ENCODE measurements around the gene PDCD11.

The PDCD11 gene

GRCh38 chr10:103367782-103368518, 28.5 kb upstream of the PDCD11 start, which contains the start of gene TAF5 (continued):
- TF ChIP-seq EGR2 (tag by site-specific recombination; IDR thresholded peaks at IDR 0.05; ENCODE audit: low read depth) = peak; percentile 78
- TF ChIP-seq ZNF335 (tag by site-specific recombination; conservative IDR thresholded peaks at IDR 0.05) = peak; percentile 90
- TF ChIP-seq ZNF266 (tag by site-specific recombination; IDR thresholded peaks at IDR 0.05; ENCODE audit: low read depth) = no peak
- TF ChIP-seq ZNF416 (tag by site-specific recombination; IDR thresholded peaks at IDR 0.05) = no peak
- TF ChIP-seq WT1 (tag by site-specific recombination; IDR thresholded peaks at IDR 0.05) = no peak
- TF ChIP-seq, protein P1, sequence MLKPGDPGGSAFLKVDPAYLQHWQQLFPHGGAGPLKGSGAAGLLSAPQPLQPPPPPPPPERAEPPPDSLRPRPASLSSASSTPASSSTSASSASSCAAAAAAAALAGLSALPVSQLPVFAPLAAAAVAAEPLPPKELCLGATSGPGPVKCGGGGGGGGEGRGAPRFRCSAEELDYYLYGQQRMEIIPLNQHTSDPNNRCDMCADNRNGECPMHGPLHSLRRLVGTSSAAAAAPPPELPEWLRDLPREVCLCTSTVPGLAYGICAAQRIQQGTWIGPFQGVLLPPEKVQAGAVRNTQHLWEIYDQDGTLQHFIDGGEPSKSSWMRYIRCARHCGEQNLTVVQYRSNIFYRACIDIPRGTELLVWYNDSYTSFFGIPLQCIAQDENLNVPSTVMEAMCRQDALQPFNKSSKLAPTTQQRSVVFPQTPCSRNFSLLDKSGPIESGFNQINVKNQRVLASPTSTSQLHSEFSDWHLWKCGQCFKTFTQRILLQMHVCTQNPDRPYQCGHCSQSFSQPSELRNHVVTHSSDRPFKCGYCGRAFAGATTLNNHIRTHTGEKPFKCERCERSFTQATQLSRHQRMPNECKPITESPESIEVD (tag by site-specific recombination; IDR thresholded peaks at IDR 0.05) = no peak
- TF ChIP-seq ZNF510 (tag by site-specific recombination; IDR thresholded peaks at IDR 0.05; ENCODE audit: insufficient replicate concordance) = no peak
- TF ChIP-seq ZXDB (tag by site-specific recombination; IDR thresholded peaks at IDR 0.05) = peak; percentile 60
- TF ChIP-seq ZNF658 (tag by site-specific recombination; IDR thresholded peaks at IDR 0.05) = no peak
- no peak for TF ChIP-seq ZNF473 (tag by site-specific recombination; IDR thresholded peaks at IDR 0.05)
- no peak for TF ChIP-seq MEIS1 (CRISPR knock-in tag; IDR thresholded peaks at IDR 0.05; ENCODE audit: borderline replicate concordance)
- no peak for TF ChIP-seq ZNF18 (tag by site-specific recombination; IDR thresholded peaks at IDR 0.05)
- no peak for TF ChIP-seq ZNF37A (tag by site-specific recombination; IDR thresholded peaks at IDR 0.05)
- TF ChIP-seq KLF16 (tag by site-specific recombination; IDR thresholded peaks at IDR 0.05) = peak; percentile 87
- no peak for TF ChIP-seq ZNF132 (tag by site-specific recombination; IDR thresholded peaks at IDR 0.05; ENCODE audit: borderline replicate concordance)
- peak; percentile 58; the same call in 1 of the 2 replicates for TF ChIP-seq ZNF76 (tag by site-specific recombination; IDR thresholded peaks at IDR 0.05; ENCODE audit: borderline replicate concordance, low read depth)
- TF ChIP-seq MYNN (tag by site-specific recombination; IDR thresholded peaks at IDR 0.05; ENCODE audit: borderline replicate concordance) = no peak
- TF ChIP-seq ZSCAN5A (tag by site-specific recombination; IDR thresholded peaks at IDR 0.05) = 0 out of 2 replicates have a peak, but pooled peaks have one; percentile 33
- no peak for TF ChIP-seq ZNF157 (tag by site-specific recombination; IDR thresholded peaks at IDR 0.05)
- TF ChIP-seq ZNF341 (tag by site-specific recombination; IDR thresholded peaks at IDR 0.05; ENCODE audit: low read depth) = peak; percentile 7; the same call in 1 of the 2 replicates
- peak; percentile 52; the same call in 1 of the 2 replicates for TF ChIP-seq ZNF629 (tag by site-specific recombination; IDR thresholded peaks at IDR 0.05)
- peak; percentile 98 for TF ChIP-seq YY1 (tag by site-specific recombination; IDR thresholded peaks at IDR 0.05)
- no peak for TF ChIP-seq ZSCAN16 (tag by site-specific recombination; IDR thresholded peaks at IDR 0.05)
- no peak for TF ChIP-seq ZNF223 (tag by site-specific recombination; IDR thresholded peaks at IDR 0.05)
- TF ChIP-seq ZNF394 (tag by site-specific recombination; IDR thresholded peaks at IDR 0.05; ENCODE audit: borderline replicate concordance) = peak; percentile 83; the same call in 1 of the 2 replicates
- peak; percentile 64; the same call in 1 of the 2 replicates for TF ChIP-seq ZNF324 (tag by site-specific recombination; IDR thresholded peaks at IDR 0.05)
- TF ChIP-seq ZNF112 (tag by site-specific recombination; IDR thresholded peaks at IDR 0.05) = no peak
- TF ChIP-seq ZEB2 (tag by site-specific recombination; IDR thresholded peaks at IDR 0.05) = peak; percentile 70
- TF ChIP-seq BCL11B (tag by site-specific recombination; IDR thresholded peaks at IDR 0.05; ENCODE audit: low read depth) = peak; percentile 70
- no peak for TF ChIP-seq ZBTB1 (tag by site-specific recombination; IDR thresholded peaks at IDR 0.05)
- no peak for TF ChIP-seq ZNF768 (tag by site-specific recombination; IDR thresholded peaks at IDR 0.05)
- TF ChIP-seq IKZF3 (tag by site-specific recombination; IDR thresholded peaks at IDR 0.05) = no peak
- TF ChIP-seq ZNF561 (tag by site-specific recombination; IDR thresholded peaks at IDR 0.05; ENCODE audit: borderline replicate concordance) = peak; percentile 80; the same call in 1 of the 2 replicates
